Epidermal melanocyte (primary cell): ENCODE data around the gene LSM11.

ENCODE experiments used
- DNase-seq: peaks from one replicate; pipeline ENCODE4 v3.0.0; 2011; ENCODE audit warnings: low spot score; ENCODE audit not compliant: insufficient read length

Gene LSM11

GRCh38 chr5:157732596-157733262, 10.8 kb upstream of the LSM11 start:
- DNase-seq: no peak

- no peak for DNase-seq
Measured at GRCh38 chr5:157734436-157734835, 9.1 kb upstream of the LSM11 start.

- DNase-seq: no peak
Measured at GRCh38 chr5:157735991-157736390, 7.5 kb upstream of the LSM11 start.

- DNase-seq: no peak
Measured at GRCh38 chr5:157739388-157740228, 3.9 kb upstream of the LSM11 start.

- no peak for DNase-seq
Measured at GRCh38 chr5:157740229-157740610, 3.3 kb upstream of the LSM11 start.

GRCh38 chr5:157741131-157741530, 2.4 kb upstream of the LSM11 start:
- DNase-seq: no peak

- DNase-seq: no peak
Measured at GRCh38 chr5:157744051-157745011, 819 bp downstream of the LSM11 start.

GRCh38 chr5:157745041-157745456, 1.5 kb downstream of the LSM11 start:
- DNase-seq: no peak

- DNase-seq: no peak
Measured at GRCh38 chr5:157747173-157747740, 3.7 kb downstream of the LSM11 start.

- no peak for DNase-seq
Measured at GRCh38 chr5:157747766-157748700, 4.5 kb downstream of the LSM11 start.

- DNase-seq: no peak
Measured at GRCh38 chr5:157748760-157749461, 5.4 kb downstream of the LSM11 start.

GRCh38 chr5:157749462-157749799, 5.9 kb downstream of the LSM11 start:
- no peak for DNase-seq

GRCh38 chr5:157750320-157750719, 6.8 kb downstream of the LSM11 start:
- no peak for DNase-seq

GRCh38 chr5:157756122-157756521, 12.6 kb downstream of the LSM11 start:
- DNase-seq: no peak

GRCh38 chr5:157758706-157759105, 15.2 kb downstream of the LSM11 start:
- no peak for DNase-seq

GRCh38 chr5:157761690-157762621, 18.4 kb downstream of the LSM11 start:
- peak; percentile 80 for DNase-seq

GRCh38 chr5:157764531-157764930, 21.0 kb downstream of the LSM11 start:
- no peak for DNase-seq

- no peak for DNase-seq
Measured at GRCh38 chr5:157766442-157766841, 22.9 kb downstream of the LSM11 start.

GRCh38 chr5:157766902-157767301, 23.4 kb downstream of the LSM11 start:
- no peak for DNase-seq
